ENCODE results near the gene GUCD1. TPM values are rescaled to one million over a fixed set of nuclear protein-coding genes. Genes with fewer than 3 reads are reported as not detected.

Gene GUCD1
- total RNA-seq, 4 donors from 2014 or later, result 215 to 315 (median 238) TPM

DNA sequence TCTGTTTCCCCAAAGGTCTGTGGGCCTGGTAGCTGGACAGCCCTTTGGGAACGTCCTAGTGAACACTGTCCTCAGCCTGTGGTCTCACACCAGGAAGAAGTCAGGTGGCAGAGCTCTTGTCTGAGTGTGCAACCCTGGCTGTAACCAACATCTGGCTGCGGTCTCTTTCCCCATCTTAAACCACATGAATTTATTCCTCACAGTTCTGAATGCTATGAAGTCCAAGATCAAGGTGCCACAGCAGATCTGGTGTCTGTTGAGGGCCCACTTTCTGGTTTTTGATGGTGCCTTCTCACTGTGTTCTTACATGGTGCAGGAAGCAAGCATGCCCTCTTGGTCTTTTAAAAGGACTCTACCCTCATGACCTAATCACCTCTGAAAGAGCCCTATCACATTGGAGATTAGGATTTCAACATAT is 57.1 kb downstream of the GUCD1 start:
- no peak overlapping the region for H3K27ac ChIP-seq
- H3K9me3 ChIP-seq, result no peaks in the 10 kb centered on the region
- ATAC-seq (no peak), DNase-seq (no peak)
- in situ Hi-C loops (cut with MboI; ENCODE audit: low sequenced_read_pairs in 4 of 4) (loop anchor here in 1 of 4 donors (10.0 kb wide), 1 partner anchor 83 kb away; no protein-coding TSS in a partner anchor), intact Hi-C loops (cut with DNase I; ENCODE audit: low total_unique reads) (no loop called here)
- H3K4me3 ChIP-seq, result no peak overlapping the region
- H3K36me3 ChIP-seq, result no peaks in the 10 kb centered on the region
- peaks cover 6 to 10% of the 10 kb centered on the region in 2 donors for H3K4me1 ChIP-seq
- TF ChIP-seq CTCF (IDR thresholded peaks at IDR 0.05 in 4 of 5, conservative IDR thresholded peaks at IDR 0.05 in 1 of 5) (no peak), POLR2A (IDR thresholded peaks at IDR 0.05) (no peak)
- peaks cover 12 to 25% (median 21%) of the 10 kb centered on the region in 3 donors for H3K27me3 ChIP-seq

DNA sequence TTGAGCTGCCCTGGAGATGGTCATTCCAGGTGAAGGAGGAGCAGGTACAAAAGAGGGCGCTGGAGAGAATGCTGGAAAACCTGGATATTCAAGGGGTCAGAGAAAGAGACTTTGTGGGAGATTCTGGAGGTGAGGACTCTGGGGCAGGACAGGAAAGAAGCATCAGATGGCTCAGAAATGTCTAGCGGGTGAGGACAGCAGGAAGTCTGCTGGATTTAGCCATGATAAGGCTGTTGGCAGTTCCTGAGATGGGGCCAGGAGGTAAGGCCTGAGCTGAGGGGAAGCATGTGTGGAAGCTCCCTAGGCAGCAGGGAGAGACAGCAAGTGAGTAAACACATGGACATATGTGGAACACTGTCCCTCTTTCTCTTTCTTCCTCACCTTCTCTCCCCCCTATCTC is 58.3 kb downstream of the GUCD1 start:
- peaks cover 12 to 25% (median 21%) of the 10 kb centered on the region in 3 donors for H3K27me3 ChIP-seq
- TF ChIP-seq POLR2A (IDR thresholded peaks at IDR 0.05) (no peak), CTCF (IDR thresholded peaks at IDR 0.05 in 4 of 5, conservative IDR thresholded peaks at IDR 0.05 in 1 of 5) (no peak)
- H3K4me3 ChIP-seq, result no peak overlapping the region
- no peaks in the 10 kb centered on the region for H3K36me3 ChIP-seq
- peaks cover 6 to 10% of the 10 kb centered on the region in 2 donors for H3K4me1 ChIP-seq
- in situ Hi-C loops (cut with MboI; ENCODE audit: low sequenced_read_pairs in 4 of 4), result loop anchor here in 1 of 4 donors (10.0 kb wide), 1 partner anchor 82 kb away; no protein-coding TSS in a partner anchor
- DNase-seq (no peak), ATAC-seq (no peak)
- H3K9me3 ChIP-seq, result no peaks in the 10 kb centered on the region
- intact Hi-C loops (cut with DNase I; ENCODE audit: low total_unique reads), result no loop called here
- no peak overlapping the region for H3K27ac ChIP-seq

DNA sequence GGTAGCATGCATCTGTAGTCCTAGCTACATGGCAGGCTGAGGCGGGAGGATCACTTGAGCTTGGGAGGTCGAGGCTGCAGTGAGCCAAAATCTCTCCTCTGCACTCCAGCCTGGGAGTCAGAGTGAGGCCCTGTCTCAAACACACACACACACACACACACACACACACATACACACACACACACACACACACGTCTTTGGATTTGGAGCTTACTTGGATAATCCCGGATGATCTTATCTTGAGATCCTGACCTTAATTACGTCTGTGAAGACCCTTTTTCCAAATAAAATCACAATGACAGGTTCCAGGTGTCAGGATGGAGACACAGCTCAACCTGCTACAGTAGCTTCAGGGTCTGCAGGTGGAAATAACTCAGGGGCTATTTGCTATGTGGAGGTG is 58.7 kb downstream of the GUCD1 start:
- intact Hi-C loops (cut with DNase I; ENCODE audit: low total_unique reads), result no loop called here
- Histone ChIP-seq H3K4me1 (peaks cover 6 to 10% of the 10 kb centered on the region in 2 donors), H3K27me3 (peaks cover 12 to 25% (median 21%) of the 10 kb centered on the region in 3 donors), H3K9me3 (no peaks in the 10 kb centered on the region), H3K36me3 (no peaks in the 10 kb centered on the region), H3K4me3 (no peak overlapping the region), H3K27ac (no peak overlapping the region)
- in situ Hi-C loops (cut with MboI; ENCODE audit: low sequenced_read_pairs in 4 of 4), result loop anchor here in 1 of 4 donors (10.0 kb wide), 1 partner anchor 81 kb away; no protein-coding TSS in a partner anchor
- TF ChIP-seq CTCF (IDR thresholded peaks at IDR 0.05 in 4 of 5, conservative IDR thresholded peaks at IDR 0.05 in 1 of 5) (no peak), POLR2A (IDR thresholded peaks at IDR 0.05) (no peak)
- DNase-seq (no peak), ATAC-seq (no peak)

GRCh38 chr22:24495365-24495675 is 59.6 kb downstream of the GUCD1 start:
- in situ Hi-C loops (cut with MboI; ENCODE audit: low sequenced_read_pairs in 4 of 4) (loop anchor here in 1 of 4 donors (10.0 kb wide), 1 partner anchor 81 kb away; no protein-coding TSS in a partner anchor), intact Hi-C loops (cut with DNase I; ENCODE audit: low total_unique reads) (no loop called here)
- TF ChIP-seq CTCF (IDR thresholded peaks at IDR 0.05 in 4 of 5, conservative IDR thresholded peaks at IDR 0.05 in 1 of 5) (no peak), POLR2A (IDR thresholded peaks at IDR 0.05) (no peak)
- peaks cover 12 to 25% (median 21%) of the 10 kb centered on the region in 3 donors for H3K27me3 ChIP-seq
- H3K36me3 ChIP-seq, result no peaks in the 10 kb centered on the region
- DNase-seq, result no peak
- H3K4me3 ChIP-seq, result no peak overlapping the region
- peaks cover 4 to 6% of the 10 kb centered on the region in 2 donors for H3K4me1 ChIP-seq
- H3K27ac ChIP-seq, result no peak overlapping the region
- H3K9me3 ChIP-seq, result no peaks in the 10 kb centered on the region
- ATAC-seq, result no peak
